ENCODE measurements around the gene JAKMIP3. TPM values are rescaled to one million over a fixed set of nuclear protein-coding genes. Genes with fewer than 3 reads are reported as not detected.

Gene JAKMIP3
- total RNA-seq, 2 experiments from 2014 or later, result 0.28 to 0.36 TPM

GRCh38 chr10:132100091-132100481, 34.3 kb downstream of the JAKMIP3 start:
- ChIA-PET POLR2A (no interaction called here), CTCF (no interaction called here)
- ATAC-seq (ENCODE audit: poor library complexity) (no peak), DNase-seq (no peak)
- intact Hi-C loops (cut with DNase I, micrococcal nuclease), result no loop called here
- Mint-ChIP-seq H3K27me3 (peaks cover 28% of the 10 kb centered on the region), H3K9me3 (no peaks in the 10 kb centered on the region), H3K4me1 (ENCODE audit: low read depth) (no peaks in the 10 kb centered on the region), H3K4me3 (no peak overlapping the region), H3K27ac (no peak overlapping the region), H3K36me3 (ENCODE audit: low read depth) (no peaks in the 10 kb centered on the region)
- Histone ChIP-seq H3K27me3 (ENCODE audit: control insufficient read depth in 1 of 2, insufficient read depth in 2 of 2, low read length in 2 of 2) (peaks cover 6 to 9% of the 10 kb centered on the region in 2 experiments), H3K27ac (ENCODE audit: low read depth in 1 of 2, low read length in 2 of 2) (no peak overlapping the region), H3K4me3 (ENCODE audit: low read length) (no peak overlapping the region), H3K4me1 (ENCODE audit: insufficient read depth, low read length) (no peaks in the 10 kb centered on the region), H3K9me3 (ENCODE audit: control insufficient read depth in 1 of 2, insufficient read depth in 1 of 2, low read length in 2 of 2) (peaks cover 0 to 10% of the 10 kb centered on the region in 2 experiments), H3K36me3 (ENCODE audit: insufficient read depth, low read length) (no peaks in the 10 kb centered on the region)
- TF ChIP-seq CTCF (IDR thresholded peaks at IDR 0.05), result no peak

- Histone ChIP-seq H3K36me3 (ENCODE audit: insufficient read depth, low read length) (no peaks in the 10 kb centered on the region), H3K4me3 (ENCODE audit: low read length) (no peak overlapping the region), H3K27ac (ENCODE audit: low read depth in 1 of 2, low read length in 2 of 2) (no peak overlapping the region), H3K9me3 (ENCODE audit: control insufficient read depth in 1 of 2, insufficient read depth in 1 of 2, low read length in 2 of 2) (peaks cover 0 to 10% of the 10 kb centered on the region in 2 experiments), H3K27me3 (ENCODE audit: control insufficient read depth in 1 of 2, insufficient read depth in 2 of 2, low read length in 2 of 2) (peaks cover 0 to 9% of the 10 kb centered on the region in 2 experiments), H3K4me1 (ENCODE audit: insufficient read depth, low read length) (no peaks in the 10 kb centered on the region)
- DNase-seq (peak in 1 of 14 experiments; percentile 4), ATAC-seq (ENCODE audit: poor library complexity) (no peak)
- no peaks in the 10 kb centered on the region for H3K9me3 Mint-ChIP-seq
- H3K4me3 Mint-ChIP-seq, result no peak overlapping the region
- intact Hi-C loops (cut with DNase I, micrococcal nuclease), result no loop called here
- H3K27me3 Mint-ChIP-seq, result peaks cover 23% of the 10 kb centered on the region
- no peaks in the 10 kb centered on the region for H3K4me1 Mint-ChIP-seq (ENCODE audit: low read depth)
- no peak overlapping the region for H3K27ac Mint-ChIP-seq
- TF ChIP-seq CTCF (IDR thresholded peaks at IDR 0.05), result no peak
- ChIA-PET CTCF (no interaction called here), POLR2A (no interaction called here)
- H3K36me3 Mint-ChIP-seq (ENCODE audit: low read depth), result no peaks in the 10 kb centered on the region
Measured at GRCh38 chr10:132100556-132101349, 35.0 kb downstream of the JAKMIP3 start.

GRCh38 chr10:132101529-132101928, 35.8 kb downstream of the JAKMIP3 start:
- no peaks in the 10 kb centered on the region for H3K4me1 ChIP-seq (ENCODE audit: insufficient read depth, low read length)
- intact Hi-C loops (cut with DNase I, micrococcal nuclease), result no loop called here
- no peak for TF ChIP-seq CTCF (IDR thresholded peaks at IDR 0.05)
- no peak overlapping the region for H3K27ac ChIP-seq (ENCODE audit: low read depth in 1 of 2, low read length in 2 of 2)
- DNase-seq, result no peak
- ChIA-PET POLR2A (no interaction called here), CTCF (no interaction called here)
- H3K27me3 ChIP-seq (ENCODE audit: control insufficient read depth in 1 of 2, insufficient read depth in 2 of 2, low read length in 2 of 2), result peaks cover 0 to 5% of the 10 kb centered on the region in 2 experiments
- H3K27ac Mint-ChIP-seq, result no peak overlapping the region
- H3K4me3 Mint-ChIP-seq, result no peak overlapping the region
- H3K36me3 Mint-ChIP-seq (ENCODE audit: low read depth), result no peaks in the 10 kb centered on the region
- H3K4me1 Mint-ChIP-seq (ENCODE audit: low read depth), result no peaks in the 10 kb centered on the region
- H3K9me3 Mint-ChIP-seq, result no peaks in the 10 kb centered on the region
- ATAC-seq (ENCODE audit: poor library complexity), result no peak
- H3K36me3 ChIP-seq (ENCODE audit: insufficient read depth, low read length), result no peaks in the 10 kb centered on the region
- H3K27me3 Mint-ChIP-seq, result peaks cover 17% of the 10 kb centered on the region
- peaks cover 0 to 10% of the 10 kb centered on the region in 2 experiments for H3K9me3 ChIP-seq (ENCODE audit: control insufficient read depth in 1 of 2, insufficient read depth in 1 of 2, low read length in 2 of 2)
- H3K4me3 ChIP-seq (ENCODE audit: low read length), result no peak overlapping the region
